Astrocyte of the hippocampus (primary cell): ENCODE measurements around the gene SUMO4.

ENCODE experiments used
- DNase-seq: peaks from one replicate; pipeline ENCODE4 v3.0.0; 2011; ENCODE audit warnings: low read depth, low spot score

SUMO4 gene

DNA sequence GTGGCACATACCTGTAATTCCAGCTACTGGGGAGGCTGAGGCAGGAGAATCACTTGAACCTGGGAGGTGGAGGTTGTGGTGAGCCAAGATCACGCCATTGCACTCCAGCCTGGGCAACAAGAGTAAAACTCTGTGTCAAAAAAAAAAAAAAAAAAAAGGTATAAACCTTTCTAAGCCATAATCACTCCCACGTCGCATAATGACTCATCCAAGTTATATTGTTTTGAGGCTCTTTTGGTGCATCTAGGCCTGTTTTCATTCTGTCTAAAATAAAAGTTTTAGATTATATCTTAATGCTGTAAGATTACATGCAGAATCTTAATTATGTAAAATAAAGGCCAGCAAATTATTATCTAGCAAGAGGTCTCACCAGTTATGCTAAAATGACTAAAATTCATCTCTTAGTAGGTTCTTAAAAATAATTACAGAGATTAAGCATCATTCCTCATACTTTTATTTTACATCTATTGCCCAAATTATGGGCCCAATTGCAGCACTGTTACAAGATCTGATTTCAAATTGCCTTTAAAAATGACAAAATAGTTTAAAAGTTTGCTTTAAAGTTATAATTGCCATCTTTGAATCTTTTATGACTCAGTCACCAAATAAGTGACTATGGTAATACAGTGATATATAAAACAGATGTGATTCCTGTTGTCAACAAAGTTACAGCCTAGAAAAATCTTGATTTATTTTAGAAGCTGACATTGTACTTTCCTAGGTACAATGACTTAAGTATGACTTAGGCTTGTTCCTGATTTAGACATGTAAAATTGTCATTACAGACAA lies 10.4 kb upstream of the SUMO4 start:
- no peak for DNase-seq

DNA sequence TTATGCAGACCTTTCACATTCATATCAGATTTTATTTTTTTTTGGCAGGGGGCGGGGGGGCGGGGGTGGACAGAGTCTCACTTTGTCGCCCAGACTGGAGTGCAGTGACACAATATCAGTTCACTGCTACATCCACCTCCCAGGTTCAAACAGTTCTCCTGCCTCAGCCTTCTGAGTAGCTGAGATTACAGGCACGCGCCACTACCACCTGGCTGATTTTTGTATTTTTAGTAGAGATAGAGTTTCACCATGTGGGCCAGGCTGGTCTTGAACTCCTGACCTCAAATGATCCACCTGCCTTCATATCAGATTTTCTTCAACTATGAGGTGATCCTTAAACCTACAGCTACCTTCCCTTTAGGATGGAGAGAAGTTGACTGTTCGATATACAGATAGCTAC lies 8.0 kb upstream of the SUMO4 start:
- no peak for DNase-seq

DNA sequence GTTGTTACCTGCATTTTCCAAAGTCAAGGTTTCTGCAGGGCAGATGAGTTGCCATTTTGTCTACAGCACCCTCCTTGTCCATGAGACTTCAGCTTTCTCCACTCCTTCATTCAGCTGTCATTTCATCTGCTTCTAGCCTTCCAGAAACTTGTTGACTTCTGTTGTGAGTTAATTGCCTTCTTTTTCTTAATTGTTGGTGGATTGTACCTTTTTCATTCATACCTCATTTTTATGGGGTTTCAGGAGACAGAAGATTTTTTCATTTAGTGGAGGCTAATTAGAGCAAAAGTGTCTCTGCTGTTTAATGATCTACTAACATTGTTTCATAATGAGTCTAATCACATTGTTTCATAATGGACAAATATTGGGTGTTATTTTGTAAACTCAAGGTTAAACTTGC lies 7.5 kb upstream of the SUMO4 start:
- no peak for DNase-seq

DNA sequence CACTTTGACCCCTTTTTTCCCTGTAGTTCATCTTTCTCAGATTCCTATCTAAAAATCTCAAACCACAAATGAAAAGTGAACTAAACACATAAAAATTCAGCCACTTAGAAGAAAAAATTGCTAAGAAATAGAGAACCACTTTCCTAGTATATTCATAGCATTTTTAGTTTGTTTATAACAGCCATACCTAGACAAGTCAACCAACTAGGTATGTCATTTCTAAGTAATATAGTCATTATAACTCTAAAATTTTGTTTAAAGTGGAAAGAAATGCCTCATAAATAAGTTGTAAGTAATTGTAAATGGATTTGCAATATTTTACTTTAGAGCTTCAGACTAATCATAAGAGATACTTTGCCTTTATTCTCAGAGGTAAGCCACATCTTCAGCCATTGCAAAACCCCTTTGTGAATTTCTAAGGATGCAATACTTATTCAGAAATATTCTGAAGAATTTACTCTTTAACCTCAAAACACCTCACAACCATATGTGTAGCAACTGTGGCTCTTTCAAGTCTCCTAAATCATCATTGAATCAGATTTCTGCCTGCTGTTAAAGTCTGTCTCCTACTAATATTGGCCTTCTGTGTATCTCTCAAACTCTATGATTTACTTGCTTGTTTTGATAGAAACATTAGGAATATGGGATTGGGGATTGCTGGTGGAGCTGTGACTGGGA lies 6.9 kb upstream of the SUMO4 start:
- no peak for DNase-seq

DNA sequence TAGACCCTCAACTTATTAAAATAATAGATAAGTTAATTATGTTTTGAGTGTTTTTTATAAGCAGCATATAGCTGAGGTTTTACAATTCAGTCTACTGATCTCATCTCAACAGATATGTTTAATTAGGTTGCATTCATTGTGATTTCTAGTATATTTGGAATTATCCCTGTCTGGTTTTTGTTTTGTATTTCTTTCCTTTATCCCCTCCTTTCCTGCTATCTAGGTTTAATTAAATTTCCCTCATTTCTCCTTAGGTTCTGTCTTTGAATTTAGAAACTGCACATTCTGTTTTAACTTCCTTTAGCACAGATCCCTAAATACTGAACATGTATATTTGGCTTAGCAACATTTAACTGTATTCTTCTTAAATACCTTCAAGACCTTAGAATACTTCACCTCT lies 4.9 kb upstream of the SUMO4 start:
- DNase-seq: no peak

DNA sequence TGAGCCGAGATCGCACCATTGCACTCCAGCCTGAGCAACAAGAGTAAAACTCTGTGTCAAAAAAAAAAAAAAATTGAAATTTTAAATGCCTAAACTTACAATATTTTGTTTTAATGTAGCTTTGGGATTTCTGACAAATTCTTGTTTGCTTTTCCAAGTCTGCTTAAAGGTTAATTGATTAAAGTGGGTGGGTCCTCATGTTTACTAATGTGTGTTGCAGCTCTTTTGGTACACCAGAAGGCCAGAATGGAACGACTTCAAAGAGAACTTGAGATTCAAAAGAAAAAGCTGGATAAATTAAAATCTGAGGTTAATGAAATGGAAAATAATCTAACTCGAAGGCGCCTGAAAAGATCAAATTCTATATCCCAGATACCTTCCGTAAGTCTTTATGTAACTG lies 2.7 kb upstream of the SUMO4 start:
- no peak for DNase-seq

DNA sequence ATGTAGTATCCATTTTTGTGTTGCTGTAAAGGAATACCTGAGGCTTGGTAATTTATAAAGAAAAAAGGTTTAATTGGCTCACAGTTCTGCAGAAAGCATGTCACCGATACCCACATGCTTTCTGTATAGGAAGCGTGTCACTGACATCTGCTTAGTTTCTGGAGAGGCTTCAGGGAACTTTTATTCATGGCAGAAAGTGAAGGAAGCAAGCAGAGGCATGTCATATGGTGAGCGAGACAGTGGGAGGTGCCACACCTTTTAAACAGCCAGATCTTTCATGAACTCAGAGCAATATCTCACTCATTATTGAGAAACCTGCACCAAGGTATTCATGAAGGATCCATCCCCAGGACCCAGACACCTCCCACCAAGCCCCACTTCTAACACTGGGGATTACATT lies 3.5 kb downstream of the SUMO4 start:
- DNase-seq: no peak

DNA sequence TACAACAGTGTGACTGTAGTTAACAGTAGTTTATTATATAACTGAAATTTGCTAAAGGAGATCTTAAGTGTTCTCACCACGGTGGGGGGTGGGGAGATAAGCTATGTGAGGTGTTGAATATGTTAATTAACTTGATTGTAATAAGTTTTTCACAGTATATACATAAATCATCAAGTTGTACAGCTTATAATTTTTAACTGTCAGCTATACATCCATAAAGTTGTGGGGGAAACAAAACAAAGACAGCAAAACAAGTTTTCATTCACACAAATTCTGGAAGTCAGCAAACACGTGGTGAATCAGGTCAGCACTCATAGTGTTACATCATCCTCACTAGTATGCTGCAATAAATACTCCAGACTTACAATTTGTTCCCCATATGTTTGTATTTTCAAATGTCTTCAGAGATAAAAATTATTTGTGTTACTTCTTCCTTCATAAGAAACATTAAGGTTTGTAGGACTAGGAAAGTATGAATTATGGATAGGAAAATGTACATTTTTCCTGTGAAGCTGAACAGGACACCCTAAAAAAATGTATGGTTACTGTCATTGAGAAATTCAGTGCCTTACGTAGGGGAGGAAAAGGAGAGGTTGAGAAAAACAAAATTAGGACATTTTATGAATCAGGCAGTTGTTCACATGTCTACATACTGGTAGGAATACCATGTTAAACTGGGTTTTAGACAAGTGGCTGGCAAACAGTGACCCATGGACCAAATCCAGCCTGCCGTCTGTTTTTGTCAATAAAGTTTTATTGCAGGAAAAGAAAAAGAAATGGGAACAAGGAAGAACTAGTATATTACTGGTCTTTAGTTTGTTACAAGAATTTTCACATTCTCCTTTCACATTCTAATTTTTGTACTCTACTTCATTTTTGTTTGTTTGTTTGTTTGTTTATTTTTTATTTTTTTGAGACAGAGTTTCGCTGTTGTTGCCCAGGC lies 6.0 kb downstream of the SUMO4 start:
- no peak for DNase-seq

DNA sequence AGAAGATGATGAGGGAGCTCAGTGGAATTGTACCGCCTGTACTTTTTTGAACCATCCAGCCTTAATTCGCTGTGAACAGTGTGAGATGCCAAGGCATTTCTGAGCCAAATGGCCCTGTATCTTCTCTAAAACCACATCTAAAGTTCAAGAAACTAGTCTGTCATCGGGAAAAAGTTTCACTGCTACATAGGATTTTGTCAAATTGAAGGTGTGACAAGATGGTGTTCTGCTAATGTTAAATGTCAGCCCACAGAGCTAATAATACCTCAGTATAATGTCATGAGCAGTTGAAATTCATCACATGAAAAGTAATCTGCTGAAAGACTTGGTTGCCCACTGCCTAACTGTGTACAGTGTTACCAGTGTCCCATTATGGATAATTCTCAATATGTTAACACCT lies 9.6 kb downstream of the SUMO4 start:
- no peak for DNase-seq

DNA sequence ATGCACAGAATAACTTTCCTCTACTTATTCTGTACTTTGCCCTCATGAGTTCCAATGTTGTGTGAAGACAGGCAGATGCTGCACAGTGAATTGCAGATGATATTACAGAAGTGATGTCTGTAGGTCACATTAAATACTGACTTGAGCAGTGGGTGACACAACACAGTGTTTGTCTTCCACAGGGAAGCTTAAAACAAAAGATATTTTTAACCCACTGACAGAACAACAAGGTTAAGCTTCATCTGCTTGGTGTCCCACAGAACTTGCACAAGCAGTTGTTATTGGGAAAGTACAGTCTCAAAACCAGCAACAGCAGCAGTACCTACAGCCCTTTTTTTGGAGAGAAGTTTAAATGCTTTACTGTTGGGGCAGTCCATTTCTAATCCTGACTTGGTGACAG lies 10.5 kb downstream of the SUMO4 start:
- DNase-seq: no peak

DNA sequence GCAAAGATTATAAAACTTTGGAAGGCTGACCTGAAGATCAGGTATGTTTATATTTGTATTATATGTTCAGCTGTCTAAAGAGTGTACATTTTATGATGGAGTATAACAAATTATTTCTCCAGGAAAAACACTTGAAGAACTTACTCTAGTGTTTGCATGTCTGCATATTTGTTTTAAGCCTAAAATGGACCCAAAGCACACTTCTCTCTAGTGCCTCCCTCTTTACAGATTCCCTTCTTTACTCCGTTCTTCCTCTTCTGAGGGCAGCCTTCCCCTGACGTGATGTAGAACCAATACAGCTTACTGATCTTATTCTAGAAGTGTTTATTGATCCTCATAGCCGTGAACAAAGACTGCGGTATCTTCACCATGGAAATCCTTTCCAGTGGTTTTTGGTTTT lies 13.9 kb downstream of the SUMO4 start:
- DNase-seq: no peak

DNA sequence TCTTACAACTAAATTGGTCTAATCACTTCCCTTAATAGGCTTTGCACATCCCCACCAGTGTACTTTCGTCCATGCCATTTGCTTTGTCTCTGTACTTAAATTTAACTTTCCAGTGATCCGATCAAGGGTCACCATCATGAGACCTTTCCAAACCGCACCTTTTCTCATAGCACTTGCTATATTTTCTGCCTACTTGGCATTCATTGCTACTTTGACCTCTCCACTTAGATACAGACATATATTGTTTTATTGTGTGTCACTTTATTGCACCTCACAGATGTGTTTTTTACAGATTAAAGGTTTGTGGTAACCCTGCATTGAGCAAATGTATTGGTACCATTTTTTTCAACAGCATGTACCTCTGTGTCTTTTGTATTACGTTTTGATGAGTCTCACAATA lies 14.8 kb downstream of the SUMO4 start:
- no peak for DNase-seq

DNA sequence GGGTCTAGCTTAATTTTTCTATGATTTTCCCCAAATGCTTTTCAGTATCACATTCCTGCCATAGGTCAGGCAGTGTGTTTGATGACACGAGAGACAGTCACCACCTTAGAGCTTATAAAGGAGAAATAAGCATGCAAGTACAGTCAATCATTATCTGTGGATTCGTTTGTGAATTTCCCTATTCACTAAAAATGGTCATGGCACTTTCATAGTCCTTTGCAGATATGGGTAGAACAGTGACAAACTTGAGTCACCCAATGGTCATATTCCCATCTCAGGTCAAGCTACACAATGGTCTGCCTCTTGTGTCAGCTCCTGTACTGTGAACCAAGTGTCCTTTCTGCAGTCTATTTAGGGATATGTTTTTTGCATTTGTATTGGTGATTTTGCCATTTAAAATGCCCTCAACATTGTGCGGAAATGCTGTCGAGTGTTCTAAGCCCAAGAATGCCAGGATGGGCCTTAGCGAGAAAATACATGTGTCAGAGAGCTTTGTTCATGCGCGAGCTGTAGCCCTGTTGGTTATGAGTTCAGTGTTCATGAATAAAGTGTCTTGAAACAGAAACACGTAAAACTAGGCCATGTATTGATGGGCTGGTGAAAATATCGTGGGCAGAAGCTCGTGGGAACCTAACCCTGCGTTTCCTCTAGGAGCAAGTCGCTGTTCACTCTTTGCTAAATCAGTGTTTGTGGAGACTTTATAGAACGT lies 19.8 kb downstream of the SUMO4 start:
- DNase-seq: no peak

DNA sequence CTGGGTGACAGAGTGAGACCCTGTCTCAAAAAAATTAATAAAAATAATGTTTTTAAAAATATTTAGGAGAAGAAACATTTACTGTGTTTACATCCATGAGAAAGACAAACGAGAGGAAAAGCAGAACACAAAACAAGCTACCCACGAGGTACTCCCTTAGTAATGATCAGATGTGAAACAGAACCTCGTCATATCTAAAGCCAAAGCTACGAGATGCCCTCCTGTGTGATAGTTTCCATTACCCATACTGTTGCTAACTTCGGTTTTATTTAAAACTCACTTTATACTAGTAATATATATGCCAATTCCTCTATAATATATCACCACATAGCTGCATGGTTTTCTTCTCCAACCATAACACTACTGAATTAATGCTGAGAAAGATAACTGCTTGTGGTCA lies 21.1 kb downstream of the SUMO4 start:
- DNase-seq: no peak

DNA sequence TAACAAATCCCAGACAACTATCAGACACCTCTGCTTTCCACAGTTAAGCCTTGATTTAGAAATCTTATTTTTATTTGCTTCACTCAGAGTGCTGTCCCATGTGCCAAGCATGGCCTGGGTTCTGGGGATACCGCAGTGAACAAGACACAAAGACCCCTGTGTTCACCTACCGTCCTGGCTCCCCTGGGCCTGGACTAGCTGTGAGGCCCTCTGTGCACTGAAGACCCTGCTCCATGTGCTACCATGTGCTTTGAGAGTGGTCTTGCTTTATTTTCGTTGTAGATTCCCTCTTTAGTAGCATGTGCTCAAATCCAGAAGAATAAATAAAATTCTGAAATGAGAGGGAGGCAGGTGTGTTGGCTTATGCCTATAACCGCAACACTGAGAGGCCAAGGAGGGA lies 22.5 kb downstream of the SUMO4 start:
- DNase-seq: no peak

DNA sequence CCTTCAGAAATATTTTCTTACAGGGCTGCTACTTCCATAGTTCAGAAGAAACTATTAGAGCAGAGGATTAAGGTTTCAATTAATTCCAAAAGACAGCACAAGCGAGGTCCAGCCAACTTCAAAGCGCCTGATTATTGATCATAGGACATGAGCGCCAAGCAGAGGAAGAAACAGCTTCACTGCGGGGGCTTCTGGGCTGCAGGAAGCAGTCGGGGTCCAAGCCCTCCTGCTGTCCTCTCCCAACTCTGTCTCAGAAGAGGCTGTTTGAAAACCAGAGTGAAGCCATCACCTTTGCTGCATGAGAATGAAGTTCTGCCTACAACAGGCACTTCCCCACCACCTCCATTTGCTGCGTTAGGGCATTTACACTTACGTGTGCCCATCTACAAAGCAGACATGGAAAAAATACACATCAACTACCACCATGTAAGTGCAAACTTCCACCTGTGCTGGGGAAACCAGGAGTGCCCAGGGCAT lies 23.9 kb downstream of the SUMO4 start:
- peak; percentile 27 for DNase-seq

DNA sequence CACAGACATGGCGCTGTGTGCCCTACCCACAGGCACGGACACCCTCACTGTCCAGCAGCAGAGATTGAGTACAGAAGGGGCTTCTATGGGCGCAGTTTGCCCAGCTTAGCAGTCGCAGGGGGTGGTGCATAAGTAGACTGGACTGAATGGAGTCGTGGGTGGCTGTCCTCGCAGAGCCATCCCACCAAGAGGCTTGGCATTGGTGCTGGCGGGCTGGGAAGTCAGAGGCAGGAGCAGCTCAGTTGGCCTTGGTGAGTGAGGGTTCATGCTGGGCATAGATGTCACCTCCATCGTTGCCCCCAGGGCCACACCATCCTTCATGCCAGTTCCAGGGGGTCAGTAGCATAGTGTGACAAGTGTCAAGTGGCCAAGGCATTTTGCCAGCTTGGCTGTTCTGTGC lies 25.2 kb downstream of the SUMO4 start:
- no peak for DNase-seq

DNA sequence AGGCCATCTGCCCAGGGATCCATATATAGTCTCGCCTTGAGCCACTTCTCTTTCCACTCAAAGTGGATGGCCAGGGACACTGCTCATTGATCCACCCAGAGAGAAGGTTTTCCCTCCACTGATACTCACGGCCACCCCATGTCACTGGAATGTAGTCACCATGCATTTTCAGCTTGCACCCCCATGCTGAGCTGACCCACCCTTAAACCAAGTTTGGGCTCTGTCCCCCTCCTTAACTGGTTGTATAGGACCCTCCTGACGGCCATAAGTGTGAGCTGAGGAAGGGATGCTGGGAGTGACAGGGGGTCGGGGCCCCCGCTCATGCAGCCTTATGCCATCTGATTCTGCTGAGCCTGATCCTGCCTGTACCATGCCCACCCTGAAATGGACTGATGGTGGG lies 25.7 kb downstream of the SUMO4 start:
- DNase-seq: no peak

DNA sequence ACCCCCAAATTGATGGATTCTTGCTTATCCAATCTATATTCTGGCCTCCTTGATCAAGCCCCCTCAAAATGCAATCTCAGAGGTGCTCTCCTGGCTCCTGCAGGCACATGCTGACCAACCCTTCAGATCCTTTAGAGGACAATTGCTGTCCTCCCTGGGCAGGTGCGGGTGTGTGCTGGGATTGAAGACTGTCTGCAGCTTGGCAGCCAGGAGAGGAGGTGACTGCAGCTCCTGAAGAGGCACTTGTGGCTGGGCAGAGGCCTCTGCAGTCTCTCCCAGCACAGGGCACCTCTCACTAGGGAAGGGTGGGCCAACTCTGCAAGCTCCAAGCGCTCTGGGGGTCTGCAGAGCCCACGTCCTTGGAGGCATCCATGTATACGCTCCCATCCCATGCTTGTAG lies 28.5 kb downstream of the SUMO4 start:
- no peak for DNase-seq

DNA sequence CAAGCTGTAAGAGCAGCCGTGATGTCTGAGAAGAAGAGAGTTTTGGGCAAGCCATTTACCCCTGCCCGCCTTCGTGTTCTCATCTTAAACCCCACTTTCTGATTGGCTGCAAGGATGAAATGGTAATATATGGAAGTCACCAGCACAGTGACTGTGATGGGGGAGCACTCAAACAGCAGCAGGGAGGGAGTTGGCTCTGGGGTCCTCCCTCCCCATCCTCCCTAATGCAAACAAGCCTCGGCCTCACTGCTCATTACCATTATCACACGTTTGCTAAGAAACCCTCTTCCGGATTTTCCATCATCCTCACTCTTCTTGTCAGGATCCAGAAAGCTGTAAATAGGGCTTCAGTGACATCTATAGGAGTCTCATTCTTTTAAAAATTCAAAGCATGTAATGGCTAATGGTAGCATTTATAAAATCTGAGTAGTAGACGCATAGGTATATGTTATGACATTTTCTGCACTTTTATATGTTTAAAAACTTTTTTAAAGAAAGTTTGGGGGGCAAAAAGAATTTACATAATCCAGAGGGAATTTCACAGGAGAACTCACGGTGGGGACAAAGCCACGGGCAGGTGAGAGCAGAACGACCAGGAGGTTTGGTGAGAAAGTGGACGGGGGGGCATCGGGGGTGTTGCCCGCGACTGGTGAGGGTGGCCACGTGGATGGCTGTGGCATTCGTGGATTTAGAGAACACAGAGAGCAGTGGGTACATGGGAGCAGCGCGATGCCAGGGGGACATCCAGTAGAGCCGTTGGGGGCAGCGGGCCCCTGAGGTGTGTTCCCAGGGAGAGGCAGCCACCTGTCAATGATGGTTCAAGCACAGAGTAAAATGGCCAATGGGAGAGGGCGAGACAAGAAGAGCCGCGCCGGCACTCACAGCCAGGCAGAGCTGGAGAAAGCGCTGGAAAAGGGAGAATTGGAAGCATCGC lies 29.6 kb downstream of the SUMO4 start:
- no peak for DNase-seq
